KOPT-K1 (cell line): ENCODE measurements around the gene KCTD16.

Experiments used
- H3K27ac ChIP-seq: fragments of 200-600 bp; sonication (generic); 2 replicates; pipeline ENCODE4 v1.5.1; 2016; ENCODE audit warnings: antibody characterized with exemption, mild to moderate bottlenecking, low read depth, low read length; ENCODE audit not compliant: poor library complexity, severe bottlenecking
- H3K36me3 ChIP-seq: fragments of 200-600 bp; sonication (generic); 2 replicates; pipeline ENCODE4 v1.5.1; 2017; ENCODE audit warnings: antibody characterized with exemption, mild to moderate bottlenecking, low read length, moderate library complexity; ENCODE audit not compliant: insufficient read depth
- H3K9me3 ChIP-seq: fragments of 200-600 bp; sonication (generic); 2 replicates; pipeline ENCODE4 v1.5.1; 2017; ENCODE audit warnings: antibody characterized with exemption, low read length, mild to moderate bottlenecking; ENCODE audit not compliant: insufficient read depth, poor library complexity, severe bottlenecking

KCTD16 gene

GRCh38 chr5:144273232-144274027 is 102.8 kb downstream of the KCTD16 start:
- Histone ChIP-seq H3K9me3 (no peaks in the 10 kb centered on the region), H3K27ac (no peak overlapping the region), H3K36me3 (no peaks in the 10 kb centered on the region)

GRCh38 chr5:144275329-144275728 is 104.7 kb downstream of the KCTD16 start:
- no peak overlapping the region for H3K27ac ChIP-seq
- no peaks in the 10 kb centered on the region for H3K9me3 ChIP-seq
- no peaks in the 10 kb centered on the region for H3K36me3 ChIP-seq

GRCh38 chr5:144276034-144276822 is 105.6 kb downstream of the KCTD16 start:
- Histone ChIP-seq H3K9me3 (no peaks in the 10 kb centered on the region), H3K36me3 (no peaks in the 10 kb centered on the region), H3K27ac (no peak overlapping the region)

- H3K36me3 ChIP-seq, result no peaks in the 10 kb centered on the region
- no peak overlapping the region for H3K27ac ChIP-seq
- H3K9me3 ChIP-seq, result no peaks in the 10 kb centered on the region
These were observed 111.1 kb downstream of the KCTD16 start for GRCh38 chr5:144281784-144282183.

- no peaks in the 10 kb centered on the region for H3K9me3 ChIP-seq
- no peaks in the 10 kb centered on the region for H3K36me3 ChIP-seq
- no peak overlapping the region for H3K27ac ChIP-seq
These were observed 113.4 kb downstream of the KCTD16 start for GRCh38 chr5:144284036-144284435.

- no peaks in the 10 kb centered on the region for H3K9me3 ChIP-seq
- H3K36me3 ChIP-seq, result no peaks in the 10 kb centered on the region
These were observed 114.3 kb downstream of the KCTD16 start for GRCh38 chr5:144284931-144285502.

GRCh38 chr5:144289277-144289676 is 118.6 kb downstream of the KCTD16 start:
- Histone ChIP-seq H3K36me3 (no peaks in the 10 kb centered on the region), H3K27ac (no peak overlapping the region), H3K9me3 (no peaks in the 10 kb centered on the region)

More at GRCh38 chr5:144284931-144285502, 114.3 kb downstream of the KCTD16 start:
- H3K27ac ChIP-seq, result no peak overlapping the region

GRCh38 chr5:144292029-144292428 is 121.4 kb downstream of the KCTD16 start:
- Histone ChIP-seq H3K27ac (no peak overlapping the region), H3K9me3 (no peaks in the 10 kb centered on the region), H3K36me3 (no peaks in the 10 kb centered on the region)

- no peaks in the 10 kb centered on the region for H3K9me3 ChIP-seq
- H3K36me3 ChIP-seq, result no peaks in the 10 kb centered on the region
- H3K27ac ChIP-seq, result no peak overlapping the region
These were observed 124.6 kb downstream of the KCTD16 start for GRCh38 chr5:144295284-144295683.

GRCh38 chr5:144297081-144297480 is 126.4 kb downstream of the KCTD16 start:
- no peak overlapping the region for H3K27ac ChIP-seq
- no peaks in the 10 kb centered on the region for H3K9me3 ChIP-seq

GRCh38 chr5:144298658-144299057 is 128.0 kb downstream of the KCTD16 start:
- H3K27ac ChIP-seq, result no peak overlapping the region
- H3K9me3 ChIP-seq, result no peaks in the 10 kb centered on the region
- no peaks in the 10 kb centered on the region for H3K36me3 ChIP-seq

More at GRCh38 chr5:144297081-144297480, 126.4 kb downstream of the KCTD16 start:
- H3K36me3 ChIP-seq, result no peaks in the 10 kb centered on the region

GRCh38 chr5:144304688-144305087 is 134.0 kb downstream of the KCTD16 start:
- H3K9me3 ChIP-seq, result no peaks in the 10 kb centered on the region
- H3K27ac ChIP-seq, result no peak overlapping the region
- no peaks in the 10 kb centered on the region for H3K36me3 ChIP-seq

GRCh38 chr5:144307736-144308135 is 137.1 kb downstream of the KCTD16 start:
- Histone ChIP-seq H3K9me3 (no peaks in the 10 kb centered on the region), H3K36me3 (no peaks in the 10 kb centered on the region), H3K27ac (no peak overlapping the region)

GRCh38 chr5:144308174-144308573 is 137.5 kb downstream of the KCTD16 start:
- no peaks in the 10 kb centered on the region for H3K36me3 ChIP-seq
- no peaks in the 10 kb centered on the region for H3K9me3 ChIP-seq
- no peak overlapping the region for H3K27ac ChIP-seq

- no peak overlapping the region for H3K27ac ChIP-seq
- no peaks in the 10 kb centered on the region for H3K36me3 ChIP-seq
- no peaks in the 10 kb centered on the region for H3K9me3 ChIP-seq
These were observed 138.4 kb downstream of the KCTD16 start for GRCh38 chr5:144308906-144309670.
